K562 (cell line): Measurements from ENCODE around the gene IL1B.

Experiments used
- CC2D1A ChIP-seq: fragments of 450-650 bp; IDR thresholded peaks from 2 replicates; pipeline ENCODE4 v1.6.1; 2017; ENCODE audit warnings: mild to moderate bottlenecking
- EZH2 ChIP-seq: IDR thresholded peaks from 2 replicates; pipeline ENCODE4 v1.6.1; 2012; ENCODE audit warnings: low read depth, mild to moderate bottlenecking, inconsistent platforms, low read length, borderline replicate concordance
- FOXK2 ChIP-seq, 2 experiments: fragments of 450-650 bp; IDR thresholded peaks in 1 of 2; conservative IDR thresholded peaks in 1 of 2; 2 replicates each; pipeline ENCODE4 v1.6.1; 2016; ENCODE audit warnings: low read depth in 2 of 2, mild to moderate bottlenecking in 1 of 2
- GTF2A2 ChIP-seq: IDR thresholded peaks from 2 replicates; pipeline ENCODE4 v1.6.1; 2016; ENCODE audit warnings: mild to moderate bottlenecking, missing genetic modification characterization, missing compliant biosample characterization
- HDAC2 ChIP-seq: fragments of 450-650 bp; IDR thresholded peaks from 2 replicates; pipeline ENCODE4 v1.6.1; 2016; ENCODE audit warnings: mild to moderate bottlenecking
- KAT2B ChIP-seq: IDR thresholded peaks from one replicate; pipeline ENCODE4 v1.6.1; 2012; ENCODE audit warnings: low read depth, mild to moderate bottlenecking, control low read depth, inconsistent platforms, low read length, moderate library complexity
- LCOR ChIP-seq: sonication (generic); formaldehyde crosslinking; IDR thresholded peaks from 2 replicates; pipeline ENCODE4 v1.8.0; 2022; ENCODE audit warnings: mild to moderate bottlenecking, missing genetic modification reagents
- MAZ ChIP-seq, 2 experiments: fragments of 450-650 bp in 1 of 2; sonication (generic) in 1 of 2; formaldehyde crosslinking; IDR thresholded peaks in 1 of 2; conservative IDR thresholded peaks in 1 of 2; 2 replicates each; pipeline versions ENCODE4 v1.4.0 to v1.5.0; 2020; ENCODE audit warnings: mild to moderate bottlenecking in 1 of 2, missing genetic modification reagents in 1 of 2
- PCBP1 ChIP-seq: fragments of 200-400 bp; formaldehyde crosslinking; IDR thresholded peaks from 2 replicates; pipeline ENCODE4 v1.6.1; 2018; ENCODE audit warnings: mild to moderate bottlenecking, low read depth, low read length; ENCODE audit not compliant: poor library complexity, severe bottlenecking
- SAFB2 ChIP-seq: fragments of 200-400 bp; formaldehyde crosslinking; IDR thresholded peaks from 2 replicates; pipeline ENCODE4 v1.6.1; 2018; ENCODE audit warnings: borderline replicate concordance, low read length, low read depth, moderate library complexity; ENCODE audit not compliant: severe bottlenecking
- SMC3 ChIP-seq: conservative IDR thresholded peaks from 2 replicates; pipeline ENCODE4 v1.6.1; 2011; ENCODE audit warnings: low read depth, low read length, improper control_type of control experiment; ENCODE audit not compliant: insufficient read depth
- TCF7 ChIP-seq: sonication (generic); IDR thresholded peaks from 2 replicates; pipeline ENCODE4 v1.6.1; 2016; ENCODE audit warnings: antibody characterized with exemption, borderline replicate concordance
- ZFP1 ChIP-seq: fragments of 450-650 bp; formaldehyde crosslinking; IDR thresholded peaks from 2 replicates; pipeline ENCODE4 v1.4.0; 2020; ENCODE audit warnings: mild to moderate bottlenecking, mixed read lengths
- TF ChIP-seq, protein P1 (sequence below): sonication (generic); formaldehyde crosslinking; IDR thresholded peaks from 2 replicates; pipeline ENCODE4 v1.9.0; 2022; ENCODE audit warnings: mild to moderate bottlenecking, missing genetic modification reagents

DNA sequence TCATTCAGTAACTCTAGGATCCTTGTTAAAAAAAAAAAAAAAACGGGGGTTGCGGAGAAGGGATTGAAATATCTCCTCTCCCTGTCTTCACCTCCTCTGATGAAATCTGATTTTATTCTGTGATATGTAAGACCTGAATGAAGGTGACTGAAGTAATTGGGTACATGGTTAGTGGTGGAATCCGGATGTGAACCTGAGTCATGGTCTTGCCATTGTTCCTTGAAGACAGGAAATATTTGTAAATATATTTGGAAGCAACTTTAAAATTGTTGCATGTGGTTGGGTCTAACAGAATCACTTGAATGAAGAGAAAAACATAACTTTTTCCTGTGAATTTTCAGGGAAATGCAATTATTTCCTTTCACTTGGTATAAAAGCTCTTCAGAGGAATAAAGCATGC is 49.3 kb downstream of the IL1B start:
- no peak for TF ChIP-seq CC2D1A
- no peak for TF ChIP-seq LCOR (CRISPR knock-in tag)
- TF ChIP-seq EZH2: no peak
- TF ChIP-seq HDAC2: no peak
- no peak for TF ChIP-seq FOXK2 (conservative IDR thresholded peaks at IDR 0.05 in 1 of 2, IDR thresholded peaks at IDR 0.05 in 1 of 2; ENCODE audit: low read depth in 2 of 2)
- no peak for TF ChIP-seq SMC3
- TF ChIP-seq PCBP1: no peak
- TF ChIP-seq, protein P1, sequence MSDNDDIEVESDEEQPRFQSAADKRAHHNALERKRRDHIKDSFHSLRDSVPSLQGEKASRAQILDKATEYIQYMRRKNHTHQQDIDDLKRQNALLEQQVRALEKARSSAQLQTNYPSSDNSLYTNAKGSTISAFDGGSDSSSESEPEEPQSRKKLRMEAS (CRISPR knock-in tag): no peak
- TF ChIP-seq SAFB2: no peak
- TF ChIP-seq KAT2B: no peak
- no peak for TF ChIP-seq GTF2A2
- no peak for TF ChIP-seq ZFP1 (CRISPR knock-in tag)
- no peak for TF ChIP-seq TCF7
- no peak for TF ChIP-seq MAZ (CRISPR knock-in tag; conservative IDR thresholded peaks at IDR 0.05 in 1 of 2, IDR thresholded peaks at IDR 0.05 in 1 of 2)
